Skeletal muscle tissue (tissue), 2 donors: ENCODE data around the gene CTNNA3. TPM values are rescaled to one million over a fixed set of nuclear protein-coding genes. Genes with fewer than 3 reads are reported as not detected.

Source experiments
- small RNA-seq: library from RNA; depleted of rRNA; stranded (forward); fragments of <200 nt; gene quantifications from one replicate; pipeline ENCODE3, GENCODE V24; 2014
- total RNA-seq: library from RNA; depleted of rRNA; stranded (reverse); fragments of >200 nt; gene quantifications from one replicate; pipeline ENCODE4 v1.2.3, GENCODE V29; 2014

The CTNNA3 gene
- total RNA-seq, 1 donor from 2014 or later, result 24.0 TPM

Small RNA genes within 50 kb of the gene (small RNA-seq; reads per million reads assigned to genes)
- gene AL607023.1 (not detected), gene MIR7151 (0.12 reads per million)

Other genes with a start within 250 kb of the CTNNA3 start
- 3.1 TPM for gene DNAJC12, start 142.0 kb upstream of the CTNNA3 start, total RNA-seq
- gene SIRT1, start 188.5 kb upstream of the CTNNA3 start, total RNA-seq, result 17.2 TPM